Heart right ventricle (tissue), 16 donors: ENCODE measurements around the gene MYOF. TPM values are rescaled to one million over a fixed set of nuclear protein-coding genes. Genes with fewer than 3 reads are reported as not detected.

Source experiments
- ATAC-seq, 8 donors: fragments of 200-7000 bp; cut with Tn5 transposase; one replicate each; pipeline ENCODE4 v1.9.1; 2020; ENCODE audit warnings: mild to moderate bottlenecking in 8 of 8, moderate library complexity in 8 of 8, moderate number of reproducible peaks in 1 of 8
- DNase-seq, 2 donors: peaks; one replicate each; pipeline ENCODE4 v3.0.0-alpha.2; 2020
- H3K27ac ChIP-seq, 10 donors: fragments of 200-600 bp; sonication (generic) in 2 of 10; one replicate each; pipeline versions ENCODE4 v1.5.0 to v1.8.0; 2020 to 2022; ENCODE audit warnings: mild to moderate bottlenecking in 3 of 10
- H3K27me3 ChIP-seq, 7 donors: fragments of 200-600 bp; one replicate each; pipeline ENCODE4 v1.8.0; 2021 to 2022; ENCODE audit warnings: mild to moderate bottlenecking in 2 of 7
- H3K36me3 ChIP-seq, 9 donors: fragments of 200-600 bp; sonication (generic) in 1 of 9; one replicate each; pipeline versions ENCODE4 v1.5.0 to v1.8.0; 2020 to 2022; ENCODE audit warnings: mild to moderate bottlenecking in 2 of 9
- H3K4me1 ChIP-seq, 9 donors: fragments of 200-600 bp; sonication (generic) in 1 of 9; one replicate each; pipeline versions ENCODE4 v1.5.0 to v1.8.0; 2020 to 2022; ENCODE audit warnings: mild to moderate bottlenecking in 4 of 9
- H3K4me3 ChIP-seq, 10 donors: fragments of 200-600 bp; sonication (generic) in 2 of 10; one replicate each; pipeline versions ENCODE4 v1.5.0 to v1.8.0; 2020 to 2022; ENCODE audit warnings: mild to moderate bottlenecking in 7 of 10, moderate library complexity in 2 of 10
- H3K9me3 ChIP-seq, 11 donors: fragments of 200-600 bp in 10 of 11; sonication (generic) in 2 of 11; one replicate each; pipeline versions ENCODE4 v1.5.0 to v1.8.0; 2013 to 2022; ENCODE audit warnings: mild to moderate bottlenecking in 2 of 11, control low read depth in 1 of 11, moderate library complexity in 1 of 11
- WGBS, 2 donors: extraction: QIAGEN DNeasy Blood & Tissue Kit; methylation state at CpG; one replicate each; pipeline ENCODE4 v1.1.7; 2013; ENCODE audit warnings: inconsistent platforms in 1 of 2; 5-methylcytosine and 5-hydroxymethylcytosine counted together
- intact Hi-C, 10 donors: fragments of 100-400 bp; cut with DNase I; formaldehyde crosslinking; loops; one replicate each; pipeline versions ENCODE4 v1.11.1 to v1.14.2; 2022
- polyA plus RNA-seq, 2 donors: library from polyadenylated mRNA; stranded (reverse); fragments of 200-250 nt; gene quantifications; one replicate each; pipeline ENCODE4 v1.2.3, GENCODE V29; 2013
- total RNA-seq, 10 donors: library from RNA; stranded (reverse); fragmentation: NEBNext Ultra II Directional in 3 of 10; extraction: Animal tissue kit (Norgen Biotek cat#: 25700) in 3 of 10; gene quantifications; one replicate each; pipeline versions ENCODE4 v1.2.1 to v1.2.4, GENCODE V29; 2021 to 2023
- TF ChIP-seq, protein P1 (sequence below), 9 donors: fragments of 200-600 bp; sonication (generic) in 2 of 9; IDR thresholded peaks; one replicate each; pipeline versions ENCODE4 v1.5.0 to v1.8.0; 2021 to 2022; ENCODE audit warnings: antibody characterized with exemption in 9 of 9, mild to moderate bottlenecking in 5 of 9, moderate library complexity in 1 of 9
- donor health status: Arrhythmogenic right ventricular cardiomyopathy.
- donor health status: ischemic (EF 13 %, LVEDD 7.1; RV severe dilation, severe dysfunction).
- donor health status: healthy with polysubstance abuse.
- donor health status: DM: no; HTN: yes; CAD: no.
- donor health status: DM: no; HTN: no; CAD: no.
- donor health status: ischemic (EF 25% LVEDD 6.9; RV normal size, moderate dysfunction).
- donor health status: ischemic (EF 25% LVEDD 5.7; RV mildly dilated, moderate dysfunction).
- donor health status: healthy.
- donor health status: DM: yes; HTN: yes; CAD: no.
- donor health status: Ischemic cardiomyopathy.
- donor health status: ischemic (EF 35%, LVEDD 5.7; RV mildly dilated, moderate dysfunction).
- donor health status: nonischemic (EF 11% LVEDD 7.7; RV severe dilation, severe dysfunction).
- donor health status: DM: yes; HTN: yes; CAD: no.
- donor health status: PGD.
- donor health status: ischemic (EF 29% LVEDD 5.4; RV normal size, mild dysfunction).
- donor health status: nonischemic (EF 23%, LVEDD 6.1; RV moderate dilation, normal function).

Gene MYOF
- total and polyA plus RNA-seq, 12 donors, result 14.5 to 54.6 (median 36.3) TPM

GRCh38 chr10:93269281-93269680, 212.9 kb downstream of the MYOF start:
- TF ChIP-seq, protein P1, sequence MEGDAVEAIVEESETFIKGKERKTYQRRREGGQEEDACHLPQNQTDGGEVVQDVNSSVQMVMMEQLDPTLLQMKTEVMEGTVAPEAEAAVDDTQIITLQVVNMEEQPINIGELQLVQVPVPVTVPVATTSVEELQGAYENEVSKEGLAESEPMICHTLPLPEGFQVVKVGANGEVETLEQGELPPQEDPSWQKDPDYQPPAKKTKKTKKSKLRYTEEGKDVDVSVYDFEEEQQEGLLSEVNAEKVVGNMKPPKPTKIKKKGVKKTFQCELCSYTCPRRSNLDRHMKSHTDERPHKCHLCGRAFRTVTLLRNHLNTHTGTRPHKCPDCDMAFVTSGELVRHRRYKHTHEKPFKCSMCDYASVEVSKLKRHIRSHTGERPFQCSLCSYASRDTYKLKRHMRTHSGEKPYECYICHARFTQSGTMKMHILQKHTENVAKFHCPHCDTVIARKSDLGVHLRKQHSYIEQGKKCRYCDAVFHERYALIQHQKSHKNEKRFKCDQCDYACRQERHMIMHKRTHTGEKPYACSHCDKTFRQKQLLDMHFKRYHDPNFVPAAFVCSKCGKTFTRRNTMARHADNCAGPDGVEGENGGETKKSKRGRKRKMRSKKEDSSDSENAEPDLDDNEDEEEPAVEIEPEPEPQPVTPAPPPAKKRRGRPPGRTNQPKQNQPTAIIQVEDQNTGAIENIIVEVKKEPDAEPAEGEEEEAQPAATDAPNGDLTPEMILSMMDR (IDR thresholded peaks at IDR 0.05), result no peak
- DNase-seq, result no peak
- WGBS, 2 donors, result 94 to 96% methylated on average over 3 of the region's 3 CpGs

DNA sequence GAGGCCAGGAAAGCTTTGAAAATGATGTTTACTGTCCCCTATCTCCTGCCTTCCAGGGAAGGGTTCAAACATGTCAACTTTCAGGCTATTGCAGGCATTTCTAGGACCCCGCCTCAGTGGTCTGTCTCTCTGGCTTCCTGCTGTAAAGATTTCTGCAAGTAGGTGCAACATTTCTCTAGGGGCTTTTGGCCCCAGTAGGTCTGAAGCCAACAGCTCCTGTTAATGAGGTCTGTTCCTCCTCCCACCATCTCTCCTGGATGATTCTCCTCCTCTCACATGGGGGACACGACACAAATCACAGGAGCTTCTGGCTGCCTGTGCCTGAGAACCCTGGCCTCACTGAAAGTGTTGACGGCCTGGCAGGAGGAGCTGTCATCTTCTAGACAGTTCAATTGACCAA, 214.1 kb downstream of the MYOF start:
- TF ChIP-seq, protein P1 (IDR thresholded peaks at IDR 0.05), result no peak
- DNase-seq (no peak), ATAC-seq (no peak)
- intact Hi-C loops, result no loop called here
- 58% methylated on average over 3 of the region's 3 CpGs for WGBS, 2 donors
- H3K4me3 ChIP-seq, result no peak overlapping the region
- no peak overlapping the region for H3K27ac ChIP-seq
- H3K27me3 ChIP-seq, result no peaks in the 10 kb centered on the region
- H3K9me3 ChIP-seq, result peaks cover 0 to 13% (median 0%) of the 10 kb centered on the region in 11 donors
- H3K4me1 ChIP-seq, result no peaks in the 10 kb centered on the region
- H3K36me3 ChIP-seq, result no peaks in the 10 kb centered on the region

More at GRCh38 chr10:93269281-93269680, 212.9 kb downstream of the MYOF start:
- H3K4me3 ChIP-seq, result no peak overlapping the region
- intact Hi-C loops, result no loop called here
- H3K36me3 ChIP-seq, result no peaks in the 10 kb centered on the region
- peaks cover 0 to 13% (median 0%) of the 10 kb centered on the region in 11 donors for H3K9me3 ChIP-seq
- H3K4me1 ChIP-seq, result no peaks in the 10 kb centered on the region
- no peak for ATAC-seq
- no peak overlapping the region for H3K27ac ChIP-seq
- H3K27me3 ChIP-seq, result no peaks in the 10 kb centered on the region

GRCh38 chr10:93267521-93267920, 214.6 kb downstream of the MYOF start:
- H3K27ac ChIP-seq, result no peak overlapping the region
- intact Hi-C loops, result no loop called here
- DNase-seq (no peak), ATAC-seq (no peak)
- H3K36me3 ChIP-seq, result no peaks in the 10 kb centered on the region
- no peaks in the 10 kb centered on the region for H3K4me1 ChIP-seq
- no peak overlapping the region for H3K4me3 ChIP-seq
- 74 to 76% methylated on average over 3 of the region's 3 CpGs for WGBS, 2 donors
- TF ChIP-seq, protein P1 (IDR thresholded peaks at IDR 0.05), result no peak
- no peaks in the 10 kb centered on the region for H3K27me3 ChIP-seq
- H3K9me3 ChIP-seq, result peaks cover 0 to 13% (median 0%) of the 10 kb centered on the region in 11 donors

GRCh38 chr10:93266858-93267257, 215.3 kb downstream of the MYOF start:
- Histone ChIP-seq H3K36me3 (no peaks in the 10 kb centered on the region), H3K4me3 (no peak overlapping the region), H3K27ac (no peak overlapping the region), H3K9me3 (peaks cover 0 to 13% (median 0%) of the 10 kb centered on the region in 11 donors), H3K4me1 (no peaks in the 10 kb centered on the region), H3K27me3 (no peaks in the 10 kb centered on the region)
- intact Hi-C loops, result no loop called here
- no peak for DNase-seq
- ATAC-seq, result no peak
- 89 to 92% methylated on average over 4 of the region's 4 CpGs for WGBS, 2 donors
- TF ChIP-seq, protein P1 (IDR thresholded peaks at IDR 0.05), result no peak
